ENCODE results near the gene KCNMB2. TPM values are rescaled to one million over a fixed set of nuclear protein-coding genes. Genes with fewer than 3 reads are reported as not detected.

The KCNMB2 gene
- polyA plus RNA-seq, 1 donor (not counting 4 experiments of a cell fraction or from before 2014, with no cell fraction given), result not detected

DNA sequence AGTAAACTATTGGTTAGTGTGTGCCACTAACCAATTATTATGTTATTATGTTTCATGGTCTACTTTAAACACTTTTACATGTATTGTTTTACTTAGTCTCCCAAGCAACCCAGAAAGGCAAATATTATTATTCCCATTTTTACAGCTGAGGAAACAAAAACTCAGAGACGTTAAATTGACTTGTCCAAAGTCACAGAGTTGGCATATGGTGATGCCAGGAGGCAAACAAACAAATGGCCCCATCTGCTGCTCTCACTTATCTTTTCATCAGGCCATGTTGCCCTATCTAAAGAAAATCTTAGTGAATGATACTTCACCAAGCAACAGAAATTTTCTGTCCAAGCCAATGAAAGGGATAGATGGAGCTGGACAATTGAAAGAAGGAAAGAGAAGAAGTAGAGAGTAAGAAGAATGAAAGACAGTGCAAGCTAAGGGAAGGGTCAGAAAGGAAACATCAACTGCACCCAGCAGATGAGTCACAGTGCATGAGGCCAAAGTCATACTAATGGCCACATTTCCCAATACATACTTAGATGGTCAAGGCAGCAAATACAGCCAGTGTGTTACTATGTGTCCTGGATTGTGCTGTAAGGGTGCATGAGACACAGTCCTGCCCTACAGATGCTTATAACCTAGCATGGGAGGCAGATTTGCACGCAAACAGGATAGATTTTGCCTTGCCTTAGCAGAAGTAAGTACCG is 266.9 kb downstream of the KCNMB2 start:
- H3K36me3 ChIP-seq (ENCODE audit: control insufficient read depth in 2 of 2, extremely low read depth in 1 of 2, insufficient read depth in 2 of 2, low read length in 2 of 2), result no peaks in the 10 kb centered on the region
- H3K9ac ChIP-seq (ENCODE audit: control insufficient read depth, extremely low read depth, insufficient read depth, low read length), result no peak overlapping the region
- no peaks in the 10 kb centered on the region for H3K9me3 ChIP-seq (ENCODE audit: control insufficient read depth, low read depth, low read length)
- no peak overlapping the region for H2AFZ ChIP-seq (ENCODE audit: control insufficient read depth, low read length)
- H3K27ac ChIP-seq (ENCODE audit: control insufficient read depth, insufficient read depth, low read length), result no peak overlapping the region
- H3K79me2 ChIP-seq (ENCODE audit: control insufficient read depth, insufficient read depth, low read length), result no peaks in the 10 kb centered on the region
- H4K20me1 ChIP-seq (ENCODE audit: control insufficient read depth, extremely low read depth, insufficient read depth, low read length), result no peaks in the 10 kb centered on the region
- H3K9me1 ChIP-seq (ENCODE audit: control insufficient read depth, extremely low read depth, insufficient read depth, low read length), result no peaks in the 10 kb centered on the region
- no peak overlapping the region for H3K4me2 ChIP-seq (ENCODE audit: control insufficient read depth, extremely low read depth, insufficient read depth, low read depth, low read length)
- H3K27me3 ChIP-seq (ENCODE audit: control insufficient read depth, extremely low read depth, insufficient read depth, low read length), result no peaks in the 10 kb centered on the region
- DNase-seq (ENCODE audit: low read depth, low spot score) (no peak), FAIRE-seq (no peak)
- dilution Hi-C loops (cut with MboI; ENCODE audit: extremely low pct_ligation_motif_present, low sequenced_read_pairs), result no loop called here
- TF ChIP-seq CTCF (optimal IDR thresholded peaks at IDR 0.05 in 1 of 3, IDR thresholded peaks at IDR 0.05 in 1 of 3, conservative IDR thresholded peaks at IDR 0.05 in 1 of 3; ENCODE audit: extremely low read depth in 1 of 3, insufficient read depth in 2 of 3, low read length in 3 of 3) (no peak), EZH2 (IDR thresholded peaks at IDR 0.05; ENCODE audit: low read length) (no peak)
- no peaks in the 10 kb centered on the region for H3K4me1 ChIP-seq (ENCODE audit: control insufficient read depth, extremely low read depth, insufficient read depth, low read length)
- H3K4me3 ChIP-seq (ENCODE audit: control insufficient read depth in 2 of 3, extremely low read depth in 1 of 3, insufficient read depth in 2 of 3, low read depth in 1 of 3, low read length in 3 of 3), result no peak overlapping the region

GRCh38 chr3:178804606-178805005 is 268.4 kb downstream of the KCNMB2 start:
- Histone ChIP-seq H3K27ac (ENCODE audit: control insufficient read depth, insufficient read depth, low read length) (no peak overlapping the region), H3K4me3 (ENCODE audit: control insufficient read depth in 2 of 3, extremely low read depth in 1 of 3, insufficient read depth in 2 of 3, low read depth in 1 of 3, low read length in 3 of 3) (no peak overlapping the region), H4K20me1 (ENCODE audit: control insufficient read depth, extremely low read depth, insufficient read depth, low read length) (no peaks in the 10 kb centered on the region), H3K9me1 (ENCODE audit: control insufficient read depth, extremely low read depth, insufficient read depth, low read length) (no peaks in the 10 kb centered on the region), H3K36me3 (ENCODE audit: control insufficient read depth in 2 of 2, extremely low read depth in 1 of 2, insufficient read depth in 2 of 2, low read length in 2 of 2) (no peaks in the 10 kb centered on the region), H3K27me3 (ENCODE audit: control insufficient read depth, extremely low read depth, insufficient read depth, low read length) (no peaks in the 10 kb centered on the region), H3K9ac (ENCODE audit: control insufficient read depth, extremely low read depth, insufficient read depth, low read length) (no peak overlapping the region), H2AFZ (ENCODE audit: control insufficient read depth, low read length) (no peak overlapping the region), H3K9me3 (ENCODE audit: control insufficient read depth, low read depth, low read length) (no peaks in the 10 kb centered on the region), H3K4me1 (ENCODE audit: control insufficient read depth, extremely low read depth, insufficient read depth, low read length) (no peaks in the 10 kb centered on the region), H3K4me2 (ENCODE audit: control insufficient read depth, extremely low read depth, insufficient read depth, low read depth, low read length) (no peak overlapping the region), H3K79me2 (ENCODE audit: control insufficient read depth, insufficient read depth, low read length) (no peaks in the 10 kb centered on the region)
- dilution Hi-C loops (cut with MboI; ENCODE audit: extremely low pct_ligation_motif_present, low sequenced_read_pairs), result no loop called here
- TF ChIP-seq CTCF (optimal IDR thresholded peaks at IDR 0.05 in 1 of 3, IDR thresholded peaks at IDR 0.05 in 1 of 3, conservative IDR thresholded peaks at IDR 0.05 in 1 of 3; ENCODE audit: extremely low read depth in 1 of 3, insufficient read depth in 2 of 3, low read length in 3 of 3) (no peak), EZH2 (IDR thresholded peaks at IDR 0.05; ENCODE audit: low read length) (no peak)
- DNase-seq (ENCODE audit: low read depth, low spot score), result no peak
- FAIRE-seq, result no peak

Data from keratinocyte (primary cell).